NOMO-1 treated with DMSO at 0.1 percent for 48 hours (cell line): ENCODE results near the gene GPATCH3.
"Not testable (repeated sequence)": the region's sequence is repeated elsewhere in the genome, so short reads cannot be mapped to it uniquely, and the experiment has no call there.

ENCODE experiments used
- DNase-seq: peaks from one replicate; lab custom pipeline; 2025; ENCODE audit not compliant: unreplicated experiment; lab: John Stamatoyannopoulos, UW

Gene GPATCH3

GRCh38 chr1:26848941-26849774, 51.1 kb downstream of the GPATCH3 start:
- DNase-seq, result no peak

- no peak for DNase-seq
Observed at GRCh38 chr1:26848499-26848898, 51.8 kb downstream of the GPATCH3 start.

DNA sequence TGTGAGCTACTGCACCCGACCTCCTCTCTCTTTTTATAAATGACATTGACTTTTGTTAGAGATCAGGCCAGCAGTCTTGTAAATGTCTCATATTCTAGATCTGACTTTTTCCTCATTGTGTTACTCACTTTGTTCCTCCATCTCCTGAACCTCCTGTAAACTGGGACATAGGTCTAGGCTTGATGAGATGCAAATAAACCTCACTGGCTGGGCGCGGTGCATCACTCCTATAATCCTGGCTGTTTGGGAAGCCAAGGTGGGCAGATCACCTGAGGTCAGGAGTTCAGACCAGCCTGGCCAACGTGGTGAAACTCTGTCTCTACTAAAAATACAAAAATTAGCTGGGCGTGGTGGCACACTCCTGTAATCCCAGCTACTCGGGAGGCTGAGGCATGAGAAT, 52.4 kb downstream of the GPATCH3 start:
- DNase-seq, result not testable (repeated sequence)

GRCh38 chr1:26844424-26845196, 55.7 kb downstream of the GPATCH3 start:
- no peak for DNase-seq
